NCI-H146 (cell line): Measurements from ENCODE around the gene PPME1.
"Not testable (repeated sequence)": the region's sequence is repeated elsewhere in the genome, so short reads cannot be mapped to it uniquely, and the experiment has no call there.

Experiments used
- DNase-seq: peaks from one replicate; lab custom pipeline; 2025; lab: John Stamatoyannopoulos, UW

The PPME1 gene

GRCh38 chr11:74170694-74171629 lies at the start of gene PPME1, which contains the start of gene C2CD3:
Gene PPME1, plus strand, starts transcription at chr11:74171289. Its CDS starts 133 bp downstream, at chr11:74171422.
Gene C2CD3, minus strand, starts transcription at chr11:74171002. Its CDS starts 210 bp downstream, at chr11:74170792.
- peak; percentile 99 for DNase-seq

GRCh38 chr11:74121804-74122203 lies 49.3 kb upstream of the PPME1 start:
- no peak for DNase-seq

- DNase-seq, result no peak
Observed at GRCh38 chr11:74123008-74123448, 48.1 kb upstream of the PPME1 start.

- DNase-seq, result not testable (repeated sequence)
Observed at GRCh38 chr11:74129121-74129520, 42.0 kb upstream of the PPME1 start.

- DNase-seq, result no peak
Observed at GRCh38 chr11:74132833-74133232, 38.3 kb upstream of the PPME1 start.

GRCh38 chr11:74133436-74133835 lies 37.7 kb upstream of the PPME1 start:
- no peak for DNase-seq

- DNase-seq, result no peak
Observed at GRCh38 chr11:74134661-74135060, 36.4 kb upstream of the PPME1 start.

- no peak for DNase-seq
Observed at GRCh38 chr11:74135127-74135840, 35.8 kb upstream of the PPME1 start.

- no peak for DNase-seq
Observed at GRCh38 chr11:74138021-74138420, 33.1 kb upstream of the PPME1 start.

- no peak for DNase-seq
Observed at GRCh38 chr11:74138572-74138971, 32.5 kb upstream of the PPME1 start.

GRCh38 chr11:74139151-74139918 lies 31.8 kb upstream of the PPME1 start:
- DNase-seq, result no peak

GRCh38 chr11:74139919-74140431 lies 31.1 kb upstream of the PPME1 start:
- DNase-seq, result not testable (repeated sequence)

- no peak for DNase-seq
Observed at GRCh38 chr11:74141241-74141695, 29.8 kb upstream of the PPME1 start.

- DNase-seq, result no peak
Observed at GRCh38 chr11:74141908-74142307, 29.2 kb upstream of the PPME1 start.

- no peak for DNase-seq
Observed at GRCh38 chr11:74142624-74143023, 28.5 kb upstream of the PPME1 start.

GRCh38 chr11:74144592-74144991 lies 26.5 kb upstream of the PPME1 start:
- DNase-seq, result no peak

GRCh38 chr11:74147199-74147929 lies 23.7 kb upstream of the PPME1 start:
- no peak for DNase-seq

GRCh38 chr11:74153224-74153623 lies 17.9 kb upstream of the PPME1 start:
- DNase-seq, result no peak

GRCh38 chr11:74154620-74155281 lies 16.3 kb upstream of the PPME1 start:
- DNase-seq, result no peak

- DNase-seq, result no peak
Observed at GRCh38 chr11:74157169-74157568, 13.9 kb upstream of the PPME1 start.
